ENCODE data around the gene ADAMTS8. TPM values are rescaled to one million over a fixed set of nuclear protein-coding genes. Genes with fewer than 3 reads are reported as not detected.

The ADAMTS8 gene
- total RNA-seq, 1 experiment from 2014 or later: not detected

- CTCF ChIA-PET: interaction anchor here (1.3 kb wide), 1 partner anchor 7 kb away, joined by 3 read pairs; no protein-coding TSS in a partner anchor
- no peak for TF ChIP-seq CTCF (IDR thresholded peaks at IDR 0.05; ENCODE audit: unreplicated experiment)
- Mint-ChIP-seq H3K27me3 (ENCODE audit: unreplicated experiment) (peaks cover 79% of the 10 kb centered on the region), H3K4me1 (ENCODE audit: low read depth, unreplicated experiment) (no peaks in the 10 kb centered on the region), H3K36me3 (ENCODE audit: insufficient read depth, unreplicated experiment) (no peaks in the 10 kb centered on the region), H3K27ac (ENCODE audit: unreplicated experiment) (no peak overlapping the region), H3K4me3 (ENCODE audit: low read depth, unreplicated experiment) (no peak overlapping the region), H3K9me3 (ENCODE audit: low read depth, unreplicated experiment) (no peaks in the 10 kb centered on the region)
- intact Hi-C loops (cut with micrococcal nuclease; ENCODE audit: unreplicated experiment): no loop called here
- no TSS peak for BruUV-seq (replicated peaks)
- no peak for DNase-seq
These were observed 25.8 kb downstream of the ADAMTS8 start for GRCh38 chr11:130402570-130402969.

DNA sequence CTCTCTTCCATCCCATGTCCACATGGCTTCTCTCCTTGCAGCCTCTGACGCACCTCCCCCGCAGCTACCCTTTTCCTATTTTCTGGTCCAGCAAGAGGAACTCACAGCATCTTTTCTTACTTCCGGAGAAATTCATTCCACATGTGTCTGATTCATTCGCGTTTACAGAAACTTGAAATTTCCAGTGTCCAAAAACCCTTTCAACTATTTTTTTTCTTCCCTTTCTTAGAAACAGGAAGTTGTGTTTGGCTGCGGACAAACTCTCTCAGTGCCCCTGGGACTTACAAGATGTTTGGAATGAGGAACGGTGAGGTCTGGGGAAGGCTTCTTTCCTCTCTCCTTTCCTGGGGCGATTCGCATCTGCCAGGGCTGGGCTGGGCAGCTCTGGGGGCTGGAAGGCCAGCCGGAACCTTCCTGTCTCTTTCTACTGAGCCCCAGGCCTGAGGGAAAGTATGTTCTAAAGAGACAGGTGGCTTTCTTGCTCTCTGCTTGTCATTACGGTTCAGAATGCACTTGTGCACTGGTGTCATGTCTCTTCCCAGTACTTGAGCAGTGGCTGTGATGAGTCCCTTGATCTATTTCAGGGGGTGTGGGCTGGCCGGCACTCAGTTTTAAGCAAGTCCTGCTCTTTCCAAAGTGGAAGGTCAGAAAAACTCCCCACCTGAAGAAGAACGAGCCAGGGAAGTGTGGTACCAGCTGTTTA, 27.5 kb downstream of the ADAMTS8 start:
- no peaks in the 10 kb centered on the region for H3K4me1 Mint-ChIP-seq (ENCODE audit: low read depth, unreplicated experiment)
- H3K4me3 Mint-ChIP-seq (ENCODE audit: low read depth, unreplicated experiment): no peak overlapping the region
- peaks cover 85% of the 10 kb centered on the region for H3K27me3 Mint-ChIP-seq (ENCODE audit: unreplicated experiment)
- no peaks in the 10 kb centered on the region for H3K9me3 Mint-ChIP-seq (ENCODE audit: low read depth, unreplicated experiment)
- DNase-seq: no peak
- BruUV-seq (replicated peaks): no TSS peak
- H3K36me3 Mint-ChIP-seq (ENCODE audit: insufficient read depth, unreplicated experiment): no peaks in the 10 kb centered on the region
- TF ChIP-seq CTCF (IDR thresholded peaks at IDR 0.05; ENCODE audit: unreplicated experiment): no peak
- H3K27ac Mint-ChIP-seq (ENCODE audit: unreplicated experiment): no peak overlapping the region
- CTCF ChIA-PET: no interaction called here
- intact Hi-C loops (cut with micrococcal nuclease; ENCODE audit: unreplicated experiment): no loop called here

GRCh38 chr11:130399196-130399595, 29.2 kb downstream of the ADAMTS8 start:
- Mint-ChIP-seq H3K27ac (ENCODE audit: unreplicated experiment) (no peak overlapping the region), H3K4me3 (ENCODE audit: low read depth, unreplicated experiment) (no peak overlapping the region), H3K27me3 (ENCODE audit: unreplicated experiment) (peaks cover 97% of the 10 kb centered on the region), H3K36me3 (ENCODE audit: insufficient read depth, unreplicated experiment) (no peaks in the 10 kb centered on the region), H3K9me3 (ENCODE audit: low read depth, unreplicated experiment) (no peaks in the 10 kb centered on the region), H3K4me1 (ENCODE audit: low read depth, unreplicated experiment) (no peaks in the 10 kb centered on the region)
- BruUV-seq (replicated peaks): no TSS peak
- intact Hi-C loops (cut with micrococcal nuclease; ENCODE audit: unreplicated experiment): no loop called here
- TF ChIP-seq CTCF (IDR thresholded peaks at IDR 0.05; ENCODE audit: unreplicated experiment): no peak
- CTCF ChIA-PET: interaction anchor here (0.7 kb wide), 1 partner anchor 89 kb away, joined by 3 read pairs; no protein-coding TSS in a partner anchor
- no peak for DNase-seq

DNA sequence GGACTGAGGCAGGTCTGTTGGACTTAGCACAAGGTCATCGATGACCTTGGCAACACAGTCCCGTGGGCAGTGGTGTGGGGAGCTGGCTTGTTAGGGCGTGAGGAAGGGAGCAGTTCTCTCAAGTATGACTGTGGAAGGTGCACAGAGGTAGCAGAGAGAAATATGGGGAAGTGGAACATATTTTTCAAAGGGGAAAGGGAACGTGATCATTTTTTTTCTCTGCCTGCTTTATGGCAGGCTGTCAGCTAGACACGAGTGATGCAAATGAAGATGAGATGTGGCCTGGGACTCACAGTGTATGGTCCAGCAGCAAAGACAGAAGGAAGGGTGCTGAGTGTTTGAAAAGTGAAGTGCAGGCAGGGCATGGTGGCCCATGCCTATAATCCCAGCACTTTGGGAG, 30.6 kb downstream of the ADAMTS8 start:
- no peaks in the 10 kb centered on the region for H3K9me3 Mint-ChIP-seq (ENCODE audit: low read depth, unreplicated experiment)
- no peak for DNase-seq
- no TSS peak for BruUV-seq (replicated peaks)
- H3K36me3 Mint-ChIP-seq (ENCODE audit: insufficient read depth, unreplicated experiment): no peaks in the 10 kb centered on the region
- H3K4me3 Mint-ChIP-seq (ENCODE audit: low read depth, unreplicated experiment): no peak overlapping the region
- H3K4me1 Mint-ChIP-seq (ENCODE audit: low read depth, unreplicated experiment): no peaks in the 10 kb centered on the region
- no peak overlapping the region for H3K27ac Mint-ChIP-seq (ENCODE audit: unreplicated experiment)
- H3K27me3 Mint-ChIP-seq (ENCODE audit: unreplicated experiment): peaks cover 94% of the 10 kb centered on the region
- no peak for TF ChIP-seq CTCF (IDR thresholded peaks at IDR 0.05; ENCODE audit: unreplicated experiment)
- intact Hi-C loops (cut with micrococcal nuclease; ENCODE audit: unreplicated experiment): no loop called here
- CTCF ChIA-PET: no interaction called here

All from Calu3 (cell line).